OCI-LY3 (cell line): Measurements from ENCODE around the gene FGF5.
A peak's percentile ranks its signal among the peaks of the same experiment; 100 is the strongest.

Source experiments
- H2AFZ ChIP-seq: fragments of 200-600, 300-600 bp; shearing (Covaris generic); 2 replicates; pipeline ENCODE4 v1.6.0; 2014; ENCODE audit warnings: antibody characterized with exemption, low read depth, low read length
- H3K27ac ChIP-seq: fragments of 200-600, 300-600 bp; sonication (generic); 2 replicates; pipeline ENCODE4 v1.5.1; 2014; ENCODE audit warnings: mild to moderate bottlenecking, low read length, moderate library complexity, mixed read lengths
- H3K27me3 ChIP-seq: fragments of 200-600, 300-600 bp; sonication (generic); 2 replicates; pipeline ENCODE4 v1.6.1; 2014; ENCODE audit warnings: low read depth, low read length, mixed read lengths
- H3K36me3 ChIP-seq: fragments of 200-600, 300-600 bp; sonication (generic); replicated peaks from 2 replicates; pipeline ENCODE3; 2014; ENCODE audit warnings: low read depth, low read length, mixed read lengths
- H3K4me1 ChIP-seq: fragments of 300-600, 200-600 bp; sonication (generic); 2 replicates; pipeline ENCODE4 v1.6.1; 2014; ENCODE audit warnings: low read length, mixed read lengths
- H3K4me2 ChIP-seq: fragments of 200-600, 300-600 bp; sonication (generic); 2 replicates; pipeline ENCODE4 v1.6.1; 2014; ENCODE audit warnings: low read length, mixed read lengths
- H3K4me3 ChIP-seq: fragments of 300-600, 200-600 bp; sonication (generic); 2 replicates; pipeline ENCODE4 v1.5.1; 2014; ENCODE audit warnings: antibody characterized with exemption, mild to moderate bottlenecking, low read length, moderate library complexity
- H3K79me2 ChIP-seq: fragments of 300-600, 200-600 bp; shearing (Covaris generic); 2 replicates; pipeline ENCODE4 v1.6.1; 2014; ENCODE audit warnings: mild to moderate bottlenecking, low read length, mixed read lengths
- H3K9ac ChIP-seq: fragments of 300-600, 200-600 bp; shearing (Covaris generic); 2 replicates; pipeline ENCODE4 v1.6.0; 2014; ENCODE audit warnings: mild to moderate bottlenecking, low read length, moderate library complexity
- H3K9me3 ChIP-seq: fragments of 200-600, 300-600 bp; shearing (Covaris generic); 2 replicates; pipeline ENCODE4 v1.6.1; 2014; ENCODE audit warnings: low read length, mixed read lengths; ENCODE audit not compliant: insufficient read depth
- H4K20me1 ChIP-seq: fragments of 200-600, 300-600 bp; sonication (generic); 2 replicates; pipeline ENCODE4 v1.6.1; 2016; ENCODE audit warnings: low read length, mixed read lengths; ENCODE audit not compliant: insufficient read depth
- EZH2phosphoT487 ChIP-seq: fragments of 200-600 bp; shearing (Covaris generic); IDR thresholded peaks from 2 replicates; pipeline ENCODE4 v1.6.1; 2018; ENCODE audit warnings: antibody characterized with exemption, mixed run types, low read depth
- TF ChIP-seq, protein P1 (sequence below): fragments of 200-600, 300-600 bp; sonication (generic); IDR thresholded peaks from 2 replicates; pipeline ENCODE4 v1.5.1; 2014; ENCODE audit warnings: antibody characterized with exemption, low read length, low read depth

FGF5 gene

DNA sequence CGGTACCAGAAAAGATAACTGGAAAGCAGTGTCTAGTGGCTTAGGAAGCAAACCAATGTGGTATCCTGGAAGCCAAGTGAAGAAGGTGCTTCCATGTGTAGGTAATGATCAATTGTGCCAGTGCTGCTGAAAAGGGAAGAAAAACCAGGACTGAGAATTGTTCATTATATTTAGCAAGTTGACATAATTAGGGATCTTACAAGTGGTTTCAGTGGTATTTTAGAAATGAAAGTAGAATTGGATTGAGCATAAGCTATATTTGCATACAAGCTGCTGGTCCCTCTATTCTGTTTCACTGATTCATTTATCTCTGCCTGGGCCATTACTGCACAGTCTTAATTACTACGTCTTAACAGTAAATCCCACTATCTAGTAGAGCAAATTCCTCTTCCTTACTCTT lies 36.9 kb upstream of the FGF5 start:
- Histone ChIP-seq H3K27me3 (no peaks in the 10 kb centered on the region), H3K27ac (no peak overlapping the region), H3K36me3 (no peaks in the 10 kb centered on the region), H3K4me2 (peak overlapping the region; percentile 39), H2AFZ (no peak overlapping the region), H3K9me3 (no peaks in the 10 kb centered on the region), H3K79me2 (no peaks in the 10 kb centered on the region), H4K20me1 (no peaks in the 10 kb centered on the region), H3K4me1 (peaks cover 14% of the 10 kb centered on the region), H3K4me3 (no peak overlapping the region), H3K9ac (no peak overlapping the region)
- no peak for TF ChIP-seq EZH2phosphoT487
- TF ChIP-seq, protein P1, sequence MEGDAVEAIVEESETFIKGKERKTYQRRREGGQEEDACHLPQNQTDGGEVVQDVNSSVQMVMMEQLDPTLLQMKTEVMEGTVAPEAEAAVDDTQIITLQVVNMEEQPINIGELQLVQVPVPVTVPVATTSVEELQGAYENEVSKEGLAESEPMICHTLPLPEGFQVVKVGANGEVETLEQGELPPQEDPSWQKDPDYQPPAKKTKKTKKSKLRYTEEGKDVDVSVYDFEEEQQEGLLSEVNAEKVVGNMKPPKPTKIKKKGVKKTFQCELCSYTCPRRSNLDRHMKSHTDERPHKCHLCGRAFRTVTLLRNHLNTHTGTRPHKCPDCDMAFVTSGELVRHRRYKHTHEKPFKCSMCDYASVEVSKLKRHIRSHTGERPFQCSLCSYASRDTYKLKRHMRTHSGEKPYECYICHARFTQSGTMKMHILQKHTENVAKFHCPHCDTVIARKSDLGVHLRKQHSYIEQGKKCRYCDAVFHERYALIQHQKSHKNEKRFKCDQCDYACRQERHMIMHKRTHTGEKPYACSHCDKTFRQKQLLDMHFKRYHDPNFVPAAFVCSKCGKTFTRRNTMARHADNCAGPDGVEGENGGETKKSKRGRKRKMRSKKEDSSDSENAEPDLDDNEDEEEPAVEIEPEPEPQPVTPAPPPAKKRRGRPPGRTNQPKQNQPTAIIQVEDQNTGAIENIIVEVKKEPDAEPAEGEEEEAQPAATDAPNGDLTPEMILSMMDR: no peak

DNA sequence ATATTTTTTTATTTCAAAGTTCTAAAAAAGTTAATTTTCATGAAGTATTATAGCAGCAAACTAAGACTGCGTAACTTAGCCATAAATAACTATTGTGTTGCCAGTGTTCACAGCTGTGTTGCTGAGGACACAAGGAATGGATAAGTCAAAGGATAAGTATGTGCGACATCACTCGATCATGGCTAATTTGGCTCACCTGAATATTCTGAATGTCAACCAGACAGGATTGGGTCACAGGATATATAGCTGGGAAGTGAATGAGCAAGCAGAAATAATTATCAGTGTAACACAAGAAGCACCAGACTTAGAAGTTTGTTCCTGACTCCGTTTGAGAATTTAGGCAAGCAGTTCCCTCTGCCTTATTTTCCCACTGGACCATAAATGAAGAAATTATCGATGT lies 35.3 kb upstream of the FGF5 start:
- no peak for TF ChIP-seq EZH2phosphoT487
- TF ChIP-seq, protein P1: no peak
- H4K20me1 ChIP-seq: no peaks in the 10 kb centered on the region
- H2AFZ ChIP-seq: no peak overlapping the region
- no peak overlapping the region for H3K27ac ChIP-seq
- H3K27me3 ChIP-seq: no peaks in the 10 kb centered on the region
- no peak overlapping the region for H3K9ac ChIP-seq
- H3K9me3 ChIP-seq: no peaks in the 10 kb centered on the region
- H3K36me3 ChIP-seq: no peaks in the 10 kb centered on the region
- no peaks in the 10 kb centered on the region for H3K79me2 ChIP-seq
- peaks cover 14% of the 10 kb centered on the region for H3K4me1 ChIP-seq
- no peak overlapping the region for H3K4me3 ChIP-seq
- no peak overlapping the region for H3K4me2 ChIP-seq

DNA sequence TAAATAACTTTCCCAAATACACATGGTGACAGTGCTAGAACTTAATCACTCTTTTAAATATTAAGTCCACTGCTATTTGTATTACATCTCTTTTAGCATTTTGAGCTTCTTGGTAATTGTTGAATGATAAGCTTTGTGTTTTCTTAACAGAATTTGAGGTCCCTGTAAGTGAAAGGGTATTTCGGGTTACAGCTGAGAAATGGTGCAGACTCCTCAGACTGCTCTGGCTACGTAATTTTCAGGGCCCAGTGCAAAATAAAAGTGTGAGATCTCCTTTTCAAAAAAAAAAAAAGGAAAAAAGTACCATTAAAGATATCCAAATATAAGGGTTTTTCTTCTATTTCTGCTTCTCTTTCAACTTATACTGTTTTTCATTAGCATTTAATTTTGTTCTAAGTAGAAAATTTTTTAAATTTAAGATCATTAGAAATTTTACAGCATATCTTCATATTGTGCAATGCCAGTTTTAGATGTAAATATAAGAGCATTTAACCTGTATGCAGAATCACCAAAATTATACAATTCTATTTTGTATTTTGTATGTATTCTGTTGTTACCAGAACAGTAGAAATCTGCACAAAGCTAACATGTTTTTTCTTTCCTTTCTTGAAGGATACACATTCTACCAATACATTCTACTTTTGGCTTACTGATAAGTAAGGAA lies 33.6 kb upstream of the FGF5 start:
- Histone ChIP-seq H3K9ac (no peak overlapping the region), H2AFZ (no peak overlapping the region), H3K27me3 (no peaks in the 10 kb centered on the region), H3K79me2 (no peaks in the 10 kb centered on the region), H3K27ac (no peak overlapping the region), H3K4me3 (no peak overlapping the region), H3K36me3 (no peaks in the 10 kb centered on the region), H3K4me2 (no peak overlapping the region), H3K4me1 (peaks cover 14% of the 10 kb centered on the region), H3K9me3 (no peaks in the 10 kb centered on the region), H4K20me1 (no peaks in the 10 kb centered on the region)
- TF ChIP-seq, protein P1: no peak
- TF ChIP-seq EZH2phosphoT487: no peak

DNA sequence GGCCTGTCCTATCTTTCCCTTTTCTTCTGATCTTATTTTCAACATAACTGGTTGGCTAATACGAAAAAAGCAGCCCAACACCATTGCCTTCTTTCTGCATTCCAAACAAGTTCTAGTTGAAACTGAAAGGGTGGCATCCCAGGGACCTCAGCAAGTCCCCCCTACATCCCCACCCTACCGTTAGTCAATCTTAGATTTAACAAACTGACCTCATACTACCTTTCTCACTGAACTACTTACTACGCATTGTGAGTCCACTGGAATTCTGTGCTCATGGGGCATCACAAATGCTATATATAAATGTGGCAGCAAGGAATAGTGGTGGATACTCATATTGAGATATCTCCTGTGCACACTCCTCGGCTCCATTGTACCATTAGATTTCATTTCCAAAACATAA lies 33.1 kb upstream of the FGF5 start:
- TF ChIP-seq, protein P1: no peak

More for the DNA sequence above, 33.1 kb upstream of the FGF5 start:
- Histone ChIP-seq H3K27me3 (no peaks in the 10 kb centered on the region), H3K27ac (no peak overlapping the region), H3K36me3 (no peaks in the 10 kb centered on the region), H2AFZ (no peak overlapping the region), H3K4me2 (no peak overlapping the region), H3K9ac (no peak overlapping the region), H4K20me1 (no peaks in the 10 kb centered on the region), H3K4me1 (peaks cover 14% of the 10 kb centered on the region), H3K79me2 (no peaks in the 10 kb centered on the region), H3K9me3 (no peaks in the 10 kb centered on the region), H3K4me3 (no peak overlapping the region)
